Measurements from ENCODE around the gene BRD8.
"Not testable (repeated sequence)": the region's sequence is repeated elsewhere in the genome, so short reads cannot be mapped to it uniquely, and the experiment has no call there.

BRD8 gene

GRCh38 chr5:138178516-138179276 is at the start of gene BRD8, which contains the start of gene KIF20A:
TSS of gene BRD8 (minus strand) at chr5:138178630. CDS start at chr5:138178614, 16 bp downstream.
TSS of gene KIF20A (plus strand) at chr5:138179112. CDS start at chr5:138179681, 569 bp downstream.
- DNase-seq, result peak; percentile 98

- no peak for DNase-seq
Observed at GRCh38 chr5:138226910-138227309, 48.5 kb upstream of the BRD8 start.

GRCh38 chr5:138224712-138225111 is 46.3 kb upstream of the BRD8 start:
- no peak for DNase-seq

GRCh38 chr5:138223532-138223931 is 45.1 kb upstream of the BRD8 start:
- no peak for DNase-seq

GRCh38 chr5:138216799-138217198 is 38.4 kb upstream of the BRD8 start:
- DNase-seq, result no peak

GRCh38 chr5:138213161-138214029 is 35.0 kb upstream of the BRD8 start, which contains the start of gene CDC23:
TSS of gene CDC23 (minus strand) at chr5:138213323. CDS start at chr5:138213312, 11 bp downstream.
- DNase-seq, result peak; percentile 99

GRCh38 chr5:138212828-138213160 is 34.4 kb upstream of the BRD8 start:
- peak; percentile 56 for DNase-seq

- DNase-seq, result no peak
Observed at GRCh38 chr5:138210985-138211384, 32.6 kb upstream of the BRD8 start.

GRCh38 chr5:138193859-138194258 is 15.4 kb upstream of the BRD8 start:
- not testable (repeated sequence) for DNase-seq

GRCh38 chr5:138192826-138193225 is 14.4 kb upstream of the BRD8 start:
- no peak for DNase-seq

GRCh38 chr5:138188626-138189025 is 10.2 kb upstream of the BRD8 start:
- DNase-seq, result no peak

- DNase-seq, result no peak
Observed at GRCh38 chr5:138186002-138186447, 7.6 kb upstream of the BRD8 start.

GRCh38 chr5:138182808-138183207 is 4.4 kb upstream of the BRD8 start:
- no peak for DNase-seq

- DNase-seq, result no peak
Observed at GRCh38 chr5:138180841-138181240, 2.4 kb upstream of the BRD8 start.

- DNase-seq, result peak; percentile 81
Observed at GRCh38 chr5:138180183-138180782, 1.9 kb upstream of the BRD8 start.

- peak; percentile 51 for DNase-seq
Observed at GRCh38 chr5:138179277-138179857, 937 bp upstream of the BRD8 start.

- DNase-seq, result peak; percentile 61
Observed at GRCh38 chr5:138177941-138178515, 402 bp downstream of the BRD8 start.

GRCh38 chr5:138170299-138170698 is 8.1 kb downstream of the BRD8 start:
- no peak for DNase-seq

- no peak for DNase-seq
Observed at GRCh38 chr5:138169124-138169523, 9.3 kb downstream of the BRD8 start.

- DNase-seq, result no peak
Observed at GRCh38 chr5:138163721-138164120, 14.7 kb downstream of the BRD8 start.

GRCh38 chr5:138160706-138161105 is 17.7 kb downstream of the BRD8 start:
- DNase-seq, result no peak

GRCh38 chr5:138159666-138160065 is 18.8 kb downstream of the BRD8 start:
- no peak for DNase-seq

GRCh38 chr5:138157626-138158025 is 20.8 kb downstream of the BRD8 start:
- DNase-seq, result no peak
